Neural progenitor cell (in vitro differentiated cells): ENCODE measurements around the gene TNFRSF19. TPM values are rescaled to one million over a fixed set of nuclear protein-coding genes. Genes with fewer than 3 reads are reported as not detected.

Experiments used
- DNase-seq: peaks from one replicate; pipeline ENCODE4 v3.0.0-alpha.2; 2016; ENCODE audit warnings: low spot score
- H2AFZ ChIP-seq: fragments of 200-600 bp; sonication (generic); replicated peaks from 2 replicates; pipeline ENCODE4 v1.6.1; 2016; ENCODE audit warnings: antibody characterized with exemption
- H3F3A ChIP-seq: fragments of 200-600 bp; sonication (generic); 2 replicates; pipeline ENCODE4 v1.6.1; 2016; ENCODE audit warnings: antibody characterized with exemption, low read depth
- H3K27ac ChIP-seq: fragments of 200-600 bp; sonication (generic); 2 replicates; pipeline ENCODE4 v1.5.1; 2016; ENCODE audit warnings: mild to moderate bottlenecking
- H3K27me3 ChIP-seq: fragments of 200-600 bp; sonication (generic); 2 replicates; pipeline ENCODE4 v1.6.1; 2016; ENCODE audit warnings: mild to moderate bottlenecking, moderate library complexity
- H3K36me3 ChIP-seq: fragments of 200-600 bp; sonication (generic); 2 replicates; pipeline ENCODE4 v1.5.1; 2016
- H3K4me1 ChIP-seq: fragments of 200-600 bp; sonication (generic); 2 replicates; pipeline ENCODE4 v1.6.1; 2016; ENCODE audit warnings: mixed run types
- H3K4me2 ChIP-seq: fragments of 200-600 bp; sonication (generic); 2 replicates; pipeline ENCODE4 v1.6.1; 2016
- H3K4me3 ChIP-seq: fragments of 200-600 bp; sonication (generic); 2 replicates; pipeline ENCODE4 v1.5.1; 2016
- H3K79me2 ChIP-seq: fragments of 200-600 bp; sonication (generic); 2 replicates; pipeline ENCODE4 v1.6.1; 2016; ENCODE audit warnings: low read depth
- H3K9ac ChIP-seq: fragments of 200-600 bp; sonication (generic); 2 replicates; pipeline ENCODE4 v1.6.1; 2016
- H3K9me3 ChIP-seq: fragments of 200-600 bp; sonication (generic); 2 replicates; pipeline ENCODE4 v1.5.1; 2016; ENCODE audit warnings: low read depth
- H4K20me1 ChIP-seq: fragments of 200-600 bp; sonication (generic); 2 replicates; pipeline ENCODE4 v1.6.1; 2016; ENCODE audit warnings: low read depth
- H3K27ac Mint-ChIP-seq: 3 replicates; pipeline ENCODE4 v1.8.0; 2021; ENCODE audit warnings: mixed read lengths
- H3K27me3 Mint-ChIP-seq: 2 replicates; pipeline ENCODE4 v1.8.0; 2022; ENCODE audit warnings: low read depth, mild to moderate bottlenecking, inconsistent platforms, moderate library complexity, mixed read lengths; ENCODE audit not compliant: insufficient read depth
- H3K36me3 Mint-ChIP-seq: 3 replicates; pipeline ENCODE4 v1.8.0; 2021; ENCODE audit warnings: mixed read lengths
- H3K4me1 Mint-ChIP-seq: 3 replicates; pipeline ENCODE4 v1.8.0; 2021; ENCODE audit warnings: mixed read lengths
- H3K4me3 Mint-ChIP-seq: 3 replicates; pipeline ENCODE4 v1.8.0; 2021; ENCODE audit warnings: mild to moderate bottlenecking, moderate library complexity, mixed read lengths
- H3K9me3 Mint-ChIP-seq: 3 replicates; pipeline ENCODE4 v1.8.0; 2020; ENCODE audit warnings: mixed read lengths
- EZH2 ChIP-seq: fragments of 200-600 bp; sonication (generic); IDR thresholded peaks from 2 replicates; pipeline ENCODE4 v1.6.1; 2017; ENCODE audit warnings: antibody characterized with exemption, mild to moderate bottlenecking, moderate library complexity
- EZH2phosphoT487 ChIP-seq: fragments of 200-600 bp; sonication (generic); IDR thresholded peaks from 2 replicates; pipeline ENCODE4 v1.6.1; 2017; ENCODE audit warnings: antibody characterized with exemption
- total RNA-seq: library from RNA; depleted of rRNA; stranded (reverse); fragments of >200 nt; gene quantifications from 2 replicates; pipeline ENCODE4 v1.2.3, GENCODE V29; 2015; ENCODE audit warnings: low replicate concordance
- TF ChIP-seq, protein P1 (sequence below): fragments of 200-600 bp; sonication (generic); IDR thresholded peaks from 2 replicates; pipeline ENCODE4 v1.5.1; 2017; ENCODE audit warnings: antibody characterized with exemption, mild to moderate bottlenecking

Gene TNFRSF19
- total RNA-seq, 1 donor from 2014 or later = 31.7 TPM

DNA sequence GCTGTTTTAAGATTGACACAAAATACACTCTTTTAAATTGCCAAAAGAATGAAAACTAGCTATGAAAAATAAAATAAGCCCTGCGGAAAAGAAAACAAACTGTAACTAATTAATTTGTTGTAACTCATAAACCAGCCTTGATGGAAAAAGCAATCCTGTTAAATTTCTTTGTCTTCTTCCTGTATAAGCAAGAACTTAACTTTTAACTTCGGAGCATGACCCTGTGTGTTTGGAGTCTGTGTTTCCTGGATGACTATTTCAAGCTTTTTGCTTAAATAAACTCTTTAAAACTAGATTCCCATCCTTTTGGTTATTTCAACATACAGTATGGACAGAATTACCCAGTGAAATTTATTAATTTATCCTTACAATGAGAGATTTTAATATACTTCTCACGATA is 122.6 kb downstream of the TNFRSF19 start:
- no peaks in the 10 kb centered on the region for H4K20me1 ChIP-seq
- TF ChIP-seq, protein P1, sequence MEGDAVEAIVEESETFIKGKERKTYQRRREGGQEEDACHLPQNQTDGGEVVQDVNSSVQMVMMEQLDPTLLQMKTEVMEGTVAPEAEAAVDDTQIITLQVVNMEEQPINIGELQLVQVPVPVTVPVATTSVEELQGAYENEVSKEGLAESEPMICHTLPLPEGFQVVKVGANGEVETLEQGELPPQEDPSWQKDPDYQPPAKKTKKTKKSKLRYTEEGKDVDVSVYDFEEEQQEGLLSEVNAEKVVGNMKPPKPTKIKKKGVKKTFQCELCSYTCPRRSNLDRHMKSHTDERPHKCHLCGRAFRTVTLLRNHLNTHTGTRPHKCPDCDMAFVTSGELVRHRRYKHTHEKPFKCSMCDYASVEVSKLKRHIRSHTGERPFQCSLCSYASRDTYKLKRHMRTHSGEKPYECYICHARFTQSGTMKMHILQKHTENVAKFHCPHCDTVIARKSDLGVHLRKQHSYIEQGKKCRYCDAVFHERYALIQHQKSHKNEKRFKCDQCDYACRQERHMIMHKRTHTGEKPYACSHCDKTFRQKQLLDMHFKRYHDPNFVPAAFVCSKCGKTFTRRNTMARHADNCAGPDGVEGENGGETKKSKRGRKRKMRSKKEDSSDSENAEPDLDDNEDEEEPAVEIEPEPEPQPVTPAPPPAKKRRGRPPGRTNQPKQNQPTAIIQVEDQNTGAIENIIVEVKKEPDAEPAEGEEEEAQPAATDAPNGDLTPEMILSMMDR = no peak
- TF ChIP-seq EZH2phosphoT487 (no peak), EZH2 (no peak)
- H3K27me3 Mint-ChIP-seq = peaks cover 5% of the 10 kb centered on the region
- H3K9me3 Mint-ChIP-seq = peaks cover 6% of the 10 kb centered on the region
- no peak overlapping the region for H3K27ac Mint-ChIP-seq
- no peaks in the 10 kb centered on the region for H3K36me3 Mint-ChIP-seq
- no peak overlapping the region for H3K9ac ChIP-seq
- H3K4me3 ChIP-seq = no peak overlapping the region
- no peaks in the 10 kb centered on the region for H3F3A ChIP-seq
- H3K4me3 Mint-ChIP-seq = no peak overlapping the region
- H3K9me3 ChIP-seq = no peaks in the 10 kb centered on the region
- no peak overlapping the region for H2AFZ ChIP-seq
- H3K4me1 Mint-ChIP-seq = peaks cover 16% of the 10 kb centered on the region
- no peak for DNase-seq
- no peak overlapping the region for H3K27ac ChIP-seq
- H3K36me3 ChIP-seq = no peaks in the 10 kb centered on the region
- no peaks in the 10 kb centered on the region for H3K27me3 ChIP-seq
- H3K4me2 ChIP-seq = no peak overlapping the region
- peaks cover 9% of the 10 kb centered on the region for H3K4me1 ChIP-seq
- H3K79me2 ChIP-seq = no peaks in the 10 kb centered on the region

DNA sequence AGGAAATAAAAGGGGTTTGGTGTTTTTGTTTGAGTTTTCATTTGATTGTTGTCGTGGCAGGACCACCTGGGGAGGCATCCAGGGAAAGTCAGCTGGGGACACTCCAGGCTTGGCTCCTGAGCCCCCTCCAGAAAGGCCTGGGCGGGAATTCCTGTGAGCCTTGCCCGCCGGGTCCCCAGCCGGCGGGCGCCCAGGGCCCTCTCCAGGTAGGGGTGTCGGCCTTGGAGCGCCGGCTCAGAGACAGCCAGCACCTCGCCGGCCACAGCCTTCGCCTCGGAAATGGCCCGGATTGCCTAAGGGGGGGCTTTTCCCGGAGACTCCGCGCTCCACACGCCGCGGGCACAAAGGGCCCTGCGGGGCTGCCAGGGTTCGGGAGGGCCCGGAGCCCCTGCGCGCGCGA is 125.0 kb downstream of the TNFRSF19 start:
- TF ChIP-seq, protein P1 = no peak
- Histone ChIP-seq H3K27me3 (no peaks in the 10 kb centered on the region), H3K9ac (no peak overlapping the region)

DNA sequence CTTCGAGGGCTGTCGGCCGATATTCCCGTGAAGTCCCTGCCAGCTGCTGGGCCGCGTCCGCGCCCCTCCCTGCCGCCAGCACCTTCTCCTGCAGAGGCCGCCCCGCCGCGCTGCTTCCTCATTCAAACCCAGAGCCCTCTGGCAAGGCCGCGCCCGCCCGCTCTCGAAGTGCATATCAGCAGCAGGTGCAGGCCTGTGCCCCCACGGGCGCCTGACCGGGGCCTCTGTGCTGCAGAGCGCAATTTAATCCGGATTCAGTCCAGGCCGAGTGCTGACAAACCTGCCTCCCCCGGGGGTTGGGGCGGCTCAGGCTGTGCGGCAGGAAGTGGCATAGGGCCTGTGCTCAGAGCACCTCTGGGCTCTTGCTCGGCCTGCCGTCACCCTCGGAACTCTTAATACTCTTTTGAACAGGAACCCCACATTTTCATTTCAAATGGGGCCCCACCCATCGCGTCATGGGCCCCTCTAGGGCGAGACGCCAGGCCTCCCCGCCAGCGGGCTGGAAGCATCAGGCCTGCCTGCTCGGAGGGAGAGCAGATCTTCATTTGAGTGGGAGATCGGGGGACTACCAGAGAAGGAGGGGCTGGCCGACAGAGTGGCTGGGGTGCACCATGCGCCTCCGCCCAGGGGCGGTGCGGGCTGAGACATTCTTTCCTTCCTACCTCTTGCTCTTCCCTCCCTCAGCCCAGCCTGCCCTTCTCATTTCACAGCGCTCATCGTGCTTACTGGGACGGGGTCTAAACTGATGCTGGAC is 125.7 kb downstream of the TNFRSF19 start:
- Histone ChIP-seq H3K4me1 (peaks cover 9% of the 10 kb centered on the region), H3K4me3 (no peak overlapping the region), H3K9me3 (no peaks in the 10 kb centered on the region), H4K20me1 (no peaks in the 10 kb centered on the region), H3K27me3 (no peaks in the 10 kb centered on the region), H3K9ac (no peak overlapping the region), H3K36me3 (no peaks in the 10 kb centered on the region), H3K4me2 (no peak overlapping the region), H3K27ac (no peak overlapping the region), H3F3A (no peaks in the 10 kb centered on the region), H3K79me2 (no peaks in the 10 kb centered on the region), H2AFZ (peak overlapping the region; percentile 8)
- Mint-ChIP-seq H3K9me3 (peaks cover 6% of the 10 kb centered on the region), H3K4me1 (peaks cover 9% of the 10 kb centered on the region), H3K27me3 (peaks cover 7% of the 10 kb centered on the region), H3K27ac (peak overlapping the region; percentile 78), H3K4me3 (no peak overlapping the region), H3K36me3 (no peaks in the 10 kb centered on the region)
- no peak for TF ChIP-seq EZH2phosphoT487
- no peak for TF ChIP-seq EZH2
- TF ChIP-seq, protein P1 = no peak
- no peak for DNase-seq

More for the DNA sequence above, 125.0 kb downstream of the TNFRSF19 start:
- no peak overlapping the region for H3K4me2 ChIP-seq
- Mint-ChIP-seq H3K4me1 (peaks cover 9% of the 10 kb centered on the region), H3K27ac (no peak overlapping the region), H3K9me3 (peaks cover 6% of the 10 kb centered on the region), H3K36me3 (no peaks in the 10 kb centered on the region), H3K27me3 (peaks cover 5% of the 10 kb centered on the region), H3K4me3 (no peak overlapping the region)
- H3F3A ChIP-seq = no peaks in the 10 kb centered on the region
- DNase-seq = no peak
- H3K36me3 ChIP-seq = no peaks in the 10 kb centered on the region
- H3K27ac ChIP-seq = no peak overlapping the region
- no peaks in the 10 kb centered on the region for H3K79me2 ChIP-seq
- H3K4me1 ChIP-seq = peaks cover 9% of the 10 kb centered on the region
- no peak overlapping the region for H2AFZ ChIP-seq
- H3K9me3 ChIP-seq = no peaks in the 10 kb centered on the region
- no peak overlapping the region for H3K4me3 ChIP-seq
- H4K20me1 ChIP-seq = no peaks in the 10 kb centered on the region
